GM12872 (cell line): ENCODE results near the gene OPHN1.

Experiments
- CTCF ChIP-seq: IDR thresholded peaks from 3 replicates; pipeline ENCODE4 v1.5.1; 2011; ENCODE audit warnings: low read depth, mild to moderate bottlenecking, low read length, moderate library complexity; ENCODE audit not compliant: insufficient read depth

Gene OPHN1

GRCh38 chrX:68461093-68461492 lies 27.8 kb upstream of the OPHN1 start:
- no peak for TF ChIP-seq CTCF

GRCh38 chrX:68455151-68455510 lies 21.8 kb upstream of the OPHN1 start:
- no peak for TF ChIP-seq CTCF

- no peak for TF ChIP-seq CTCF
Observed at GRCh38 chrX:68454476-68455150, 21.3 kb upstream of the OPHN1 start.

- TF ChIP-seq CTCF: no peak
Observed at GRCh38 chrX:68451720-68452119, 18.4 kb upstream of the OPHN1 start.

- no peak for TF ChIP-seq CTCF
Observed at GRCh38 chrX:68443155-68443868, 10.0 kb upstream of the OPHN1 start.

- TF ChIP-seq CTCF: no peak
Observed at GRCh38 chrX:68440940-68441339, 7.6 kb upstream of the OPHN1 start.

- TF ChIP-seq CTCF: no peak
Observed at GRCh38 chrX:68440442-68440841, 7.1 kb upstream of the OPHN1 start.
